Smooth muscle cell (in vitro differentiated cells): ENCODE measurements around the gene CDH4. TPM values are rescaled to one million over a fixed set of nuclear protein-coding genes. Genes with fewer than 3 reads are reported as not detected.

Experiments
- DNase-seq: peaks from one replicate; lab custom pipeline; 2025; ENCODE audit not compliant: unreplicated experiment; lab: John Stamatoyannopoulos, UW
- H2AFZ ChIP-seq: fragments of 200-600 bp; sonication (generic); 2 replicates; pipeline ENCODE4 v1.6.0; 2016; ENCODE audit warnings: antibody characterized with exemption, low read depth, mild to moderate bottlenecking
- H3F3A ChIP-seq: fragments of 200-600 bp; sonication (generic); 2 replicates; pipeline ENCODE4 v1.6.0; 2017; ENCODE audit warnings: antibody characterized with exemption, low read depth
- H3K27ac ChIP-seq: fragments of 200-600 bp; sonication (generic); 2 replicates; pipeline ENCODE4 v1.5.1; 2016; ENCODE audit warnings: low read depth, mild to moderate bottlenecking
- H3K27me3 ChIP-seq: fragments of 200-600 bp; sonication (generic); 2 replicates; pipeline ENCODE4 v1.6.1; 2016; ENCODE audit warnings: low read depth, mild to moderate bottlenecking
- H3K36me3 ChIP-seq: fragments of 200-600 bp; sonication (generic); 2 replicates; pipeline ENCODE4 v1.5.1; 2016; ENCODE audit warnings: low read depth
- H3K4me1 ChIP-seq: fragments of 200-600 bp; sonication (generic); 2 replicates; pipeline ENCODE4 v1.5.1; 2016; ENCODE audit warnings: low read depth
- H3K4me2 ChIP-seq: fragments of 200-600 bp; sonication (generic); 2 replicates; pipeline ENCODE4 v1.6.0; 2016; ENCODE audit warnings: mild to moderate bottlenecking
- H3K4me3 ChIP-seq: fragments of 200-600 bp; sonication (generic); 2 replicates; pipeline ENCODE4 v1.5.1; 2016; ENCODE audit warnings: mild to moderate bottlenecking
- H3K79me2 ChIP-seq: fragments of 200-600 bp; sonication (generic); 2 replicates; pipeline ENCODE4 v1.6.0; 2016; ENCODE audit warnings: low read depth, mild to moderate bottlenecking
- H3K9ac ChIP-seq: fragments of 200-600 bp; sonication (generic); 2 replicates; pipeline ENCODE4 v1.6.0; 2016; ENCODE audit warnings: low read depth
- H3K9me3 ChIP-seq: fragments of 200-600 bp; sonication (generic); replicated peaks from 2 replicates; pipeline ENCODE4 v1.5.1; 2016; ENCODE audit warnings: low read depth
- H4K20me1 ChIP-seq: fragments of 200-600 bp; sonication (generic); 2 replicates; pipeline ENCODE4 v1.6.0; 2016; ENCODE audit warnings: low read depth
- CTCF ChIP-seq: fragments of 200-600 bp; sonication (generic); IDR thresholded peaks from 2 replicates; pipeline ENCODE4 v1.5.1; 2017; ENCODE audit warnings: borderline replicate concordance, mild to moderate bottlenecking, antibody characterized with exemption; ENCODE audit not compliant: insufficient read depth, poor library complexity, severe bottlenecking
- WGBS: methylation state at CpG from one replicate; pipeline ENCODE4 v1.1.7; 2016; ENCODE audit warnings: low lambda C conversion rate; 5-methylcytosine and 5-hydroxymethylcytosine counted together
- polyA plus RNA-seq: library from polyadenylated mRNA; unstranded; fragments of >200 nt; fragmentation: Nextera tagmentation; extraction: Ambion mirVana; gene quantifications from 2 replicates; pipeline ENCODE4 v1.2.1, GENCODE V29; 2016
- total RNA-seq: library from RNA; depleted of rRNA; stranded (reverse); fragments of >200 nt; gene quantifications from 2 replicates; pipeline ENCODE4 v1.2.3, GENCODE V29; 2014

The CDH4 gene
- total and polyA plus RNA-seq, 2 experiments from 2014 or later = 0.03 to 0.04 TPM

- Histone ChIP-seq H2AFZ (no peak overlapping the region), H3K9ac (no peak overlapping the region), H4K20me1 (no peaks in the 10 kb centered on the region), H3K4me2 (no peak overlapping the region), H3K27ac (no peak overlapping the region), H3K36me3 (no peaks in the 10 kb centered on the region), H3K9me3 (no peaks in the 10 kb centered on the region), H3K79me2 (no peaks in the 10 kb centered on the region), H3F3A (no peaks in the 10 kb centered on the region), H3K4me3 (no peak overlapping the region), H3K27me3 (peaks cover 2% of the 10 kb centered on the region), H3K4me1 (no peaks in the 10 kb centered on the region)
- no peak for DNase-seq
- TF ChIP-seq CTCF = no peak
- 76% methylated on average over 3 of the region's 3 CpGs for WGBS
Observed at GRCh38 chr20:61819574-61819846, 567.4 kb downstream of the CDH4 start.

- 93% methylated on average over 27 of the region's 27 CpGs for WGBS
- DNase-seq = no peak
- no peak overlapping the region for H3K4me3 ChIP-seq
- peaks cover 2% of the 10 kb centered on the region for H3K27me3 ChIP-seq
- H3F3A ChIP-seq = no peaks in the 10 kb centered on the region
- no peaks in the 10 kb centered on the region for H4K20me1 ChIP-seq
- no peak overlapping the region for H2AFZ ChIP-seq
- TF ChIP-seq CTCF = no peak
- no peaks in the 10 kb centered on the region for H3K9me3 ChIP-seq
- no peak overlapping the region for H3K9ac ChIP-seq
- H3K36me3 ChIP-seq = no peaks in the 10 kb centered on the region
- no peaks in the 10 kb centered on the region for H3K79me2 ChIP-seq
- no peaks in the 10 kb centered on the region for H3K4me1 ChIP-seq
- no peak overlapping the region for H3K27ac ChIP-seq
- H3K4me2 ChIP-seq = no peak overlapping the region
Observed at GRCh38 chr20:61819921-61820825, 568.1 kb downstream of the CDH4 start.

- Histone ChIP-seq H3K36me3 (no peaks in the 10 kb centered on the region), H3K9me3 (no peaks in the 10 kb centered on the region), H3K27me3 (peaks cover 2% of the 10 kb centered on the region), H3K4me1 (no peaks in the 10 kb centered on the region), H3K9ac (no peak overlapping the region), H3K27ac (no peak overlapping the region), H3K4me3 (no peak overlapping the region), H3K4me2 (no peak overlapping the region), H2AFZ (no peak overlapping the region), H3K79me2 (no peaks in the 10 kb centered on the region), H3F3A (no peaks in the 10 kb centered on the region), H4K20me1 (no peaks in the 10 kb centered on the region)
- no peak for DNase-seq
- no peak for TF ChIP-seq CTCF
- WGBS = 91% methylated on average over 5 of the region's 5 CpGs
Observed at GRCh38 chr20:61821735-61822134, 569.7 kb downstream of the CDH4 start.

GRCh38 chr20:61822396-61822795 is 570.3 kb downstream of the CDH4 start:
- Histone ChIP-seq H2AFZ (no peak overlapping the region), H3K36me3 (no peaks in the 10 kb centered on the region), H3K9me3 (no peaks in the 10 kb centered on the region), H3K4me2 (no peak overlapping the region), H3K27ac (no peak overlapping the region), H3K9ac (no peak overlapping the region), H3F3A (no peaks in the 10 kb centered on the region), H3K27me3 (peaks cover 2% of the 10 kb centered on the region), H3K79me2 (no peaks in the 10 kb centered on the region), H4K20me1 (no peaks in the 10 kb centered on the region), H3K4me3 (no peak overlapping the region), H3K4me1 (no peaks in the 10 kb centered on the region)
- 85% methylated on average over 12 of the region's 12 CpGs for WGBS
- DNase-seq = no peak
- TF ChIP-seq CTCF = no peak
